Activated naive CD8-positive, alpha-beta T cell treated with anti-CD3 and anti-CD28 coated beads for 36 hours (primary cell): ENCODE measurements around the gene SNX21. TPM values are rescaled to one million over a fixed set of nuclear protein-coding genes. Genes with fewer than 3 reads are reported as not detected.

Experiments
- total RNA-seq, 2 experiments: library from RNA; stranded (reverse); gene quantifications; one replicate each; pipeline ENCODE4 v1.2.3, GENCODE V29; 2021

SNX21 gene
- total RNA-seq, 2 experiments from 2014 or later = 1.3 to 1.5 TPM

Other genes with a start within 250 kb of the SNX21 start
- not detected for gene WFDC10A, start 204.1 kb upstream of the SNX21 start, total RNA-seq
- gene WFDC9, start 202.5 kb upstream of the SNX21 start, total RNA-seq = not detected
- gene WFDC11, start 163.6 kb upstream of the SNX21 start, total RNA-seq = not detected
- not detected for gene WFDC13, start 131.8 kb upstream of the SNX21 start, total RNA-seq
- not detected for gene WFDC10B, start 128.8 kb upstream of the SNX21 start, total RNA-seq
- gene SPINT4, start 111.5 kb upstream of the SNX21 start, total RNA-seq = not detected
- not detected for gene WFDC3, start 41.9 kb upstream of the SNX21 start, total RNA-seq
- 10 to 100 TPM; 31.1 to 31.5 TPM for gene DNTTIP1, start 41.8 kb upstream of the SNX21 start, total RNA-seq
- 100 to 1,000 TPM; 185 to 188 TPM for gene UBE2C, start 21.2 kb upstream of the SNX21 start, total RNA-seq
- not detected for gene TNNC2, start 6.5 kb upstream of the SNX21 start, total RNA-seq
- 10 to 100 TPM; 18.6 to 19.3 TPM for gene ACOT8, start 23.6 kb downstream of the SNX21 start, total RNA-seq
- gene ZSWIM3, start 23.8 kb downstream of the SNX21 start, total RNA-seq = 1 to 10 TPM; 3.5 to 3.8 TPM
- gene ZSWIM1, start 47.4 kb downstream of the SNX21 start, total RNA-seq = 10 to 100 TPM; 10.6 to 11.1 TPM
- gene SPATA25, start 53.8 kb downstream of the SNX21 start, total RNA-seq = 1 to 10 TPM in 1 of 2 experiments, under 1 TPM in 1; 0.90 to 1.0 TPM
- gene NEURL2, start 57.4 kb downstream of the SNX21 start, total RNA-seq = 1 to 10 TPM; 2.5 to 3.1 TPM
- gene CTSA, start 57.5 kb downstream of the SNX21 start, total RNA-seq = 10 to 100 TPM; 45.2 to 45.7 TPM
- 1 to 10 TPM; 5.9 to 6.2 TPM for gene PLTP, start 78.4 kb downstream of the SNX21 start, total RNA-seq
- gene PCIF1, start 100.9 kb downstream of the SNX21 start, total RNA-seq = 10 to 100 TPM; 28.4 to 30.2 TPM
- gene ZNF335, start 138.4 kb downstream of the SNX21 start, total RNA-seq = 10 to 100 TPM; 28.0 to 29.0 TPM
- gene MMP9, start 175.1 kb downstream of the SNX21 start, total RNA-seq = under 1 TPM in 1 of 2 experiments, not detected in 1; 0.08 TPM
- under 1 TPM; 0.26 to 0.52 TPM for gene SLC12A5, start 195.4 kb downstream of the SNX21 start, total RNA-seq